ENCODE data around the gene NR1I3.

- TF ChIP-seq, protein P1, sequence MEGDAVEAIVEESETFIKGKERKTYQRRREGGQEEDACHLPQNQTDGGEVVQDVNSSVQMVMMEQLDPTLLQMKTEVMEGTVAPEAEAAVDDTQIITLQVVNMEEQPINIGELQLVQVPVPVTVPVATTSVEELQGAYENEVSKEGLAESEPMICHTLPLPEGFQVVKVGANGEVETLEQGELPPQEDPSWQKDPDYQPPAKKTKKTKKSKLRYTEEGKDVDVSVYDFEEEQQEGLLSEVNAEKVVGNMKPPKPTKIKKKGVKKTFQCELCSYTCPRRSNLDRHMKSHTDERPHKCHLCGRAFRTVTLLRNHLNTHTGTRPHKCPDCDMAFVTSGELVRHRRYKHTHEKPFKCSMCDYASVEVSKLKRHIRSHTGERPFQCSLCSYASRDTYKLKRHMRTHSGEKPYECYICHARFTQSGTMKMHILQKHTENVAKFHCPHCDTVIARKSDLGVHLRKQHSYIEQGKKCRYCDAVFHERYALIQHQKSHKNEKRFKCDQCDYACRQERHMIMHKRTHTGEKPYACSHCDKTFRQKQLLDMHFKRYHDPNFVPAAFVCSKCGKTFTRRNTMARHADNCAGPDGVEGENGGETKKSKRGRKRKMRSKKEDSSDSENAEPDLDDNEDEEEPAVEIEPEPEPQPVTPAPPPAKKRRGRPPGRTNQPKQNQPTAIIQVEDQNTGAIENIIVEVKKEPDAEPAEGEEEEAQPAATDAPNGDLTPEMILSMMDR (IDR thresholded peaks at IDR 0.05) = no peak
- no peak for TF ChIP-seq POLR2A (IDR thresholded peaks at IDR 0.05)
Measured at GRCh38 chr1:161228032-161228431, 10.0 kb downstream of the NR1I3 start.
